Activated CD4-positive, alpha-beta T cell treated with anti-CD3 and anti-CD28 coated beads for 24 hours (primary cell): Measurements from ENCODE around the gene SETBP1.

ENCODE experiments used
- DNase-seq, 2 donors: peaks; one replicate each; pipeline ENCODE4 v3.0.0-alpha.2; 2020; ENCODE audit warnings: low read depth in 2 of 2

SETBP1 gene

GRCh38 chr18:44731530-44732237, 51.0 kb downstream of the SETBP1 start:
- DNase-seq, result no peak

DNA sequence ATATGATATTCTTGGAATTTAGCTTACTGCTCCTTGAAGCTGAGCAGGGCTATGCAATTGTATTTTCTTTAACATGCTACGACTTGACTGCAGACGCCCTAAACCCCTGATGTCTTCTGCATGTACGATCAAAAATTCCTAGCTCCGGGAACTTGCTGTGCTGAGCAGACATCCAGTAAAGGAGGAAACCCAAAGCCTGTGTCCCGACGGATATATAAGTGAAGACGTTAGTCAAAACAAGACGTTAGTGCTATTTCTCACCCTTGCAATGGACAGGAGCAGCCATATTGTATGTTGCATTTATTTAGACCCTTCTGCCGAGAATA, 51.5 kb downstream of the SETBP1 start:
- DNase-seq, result no peak

GRCh38 chr18:44732599-44732998, 51.9 kb downstream of the SETBP1 start:
- DNase-seq, result no peak

GRCh38 chr18:44733069-44733753, 52.5 kb downstream of the SETBP1 start:
- peak; percentile 18 to 30 for DNase-seq

- DNase-seq, result no peak
Observed at GRCh38 chr18:44733754-44734465, 53.2 kb downstream of the SETBP1 start.

DNA sequence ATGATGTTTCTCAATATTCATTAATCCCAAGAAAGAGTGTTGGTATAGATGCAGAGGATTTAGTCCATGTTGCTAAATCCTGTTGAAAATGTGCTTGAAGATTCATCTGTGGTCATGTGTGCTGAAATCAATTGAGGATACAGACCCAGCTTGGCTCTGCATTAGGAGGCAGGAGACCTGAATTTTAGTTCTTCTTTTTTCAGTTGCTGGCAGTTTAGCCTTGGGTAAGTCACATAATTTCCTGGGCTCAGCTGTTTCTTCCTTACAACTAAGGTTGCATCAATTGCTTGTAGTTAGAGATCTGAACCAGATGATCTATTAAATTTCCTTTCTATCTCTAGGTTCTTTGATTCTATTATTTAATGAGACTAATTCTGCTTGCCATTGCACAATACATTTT, 54.4 kb downstream of the SETBP1 start:
- no peak for DNase-seq

DNA sequence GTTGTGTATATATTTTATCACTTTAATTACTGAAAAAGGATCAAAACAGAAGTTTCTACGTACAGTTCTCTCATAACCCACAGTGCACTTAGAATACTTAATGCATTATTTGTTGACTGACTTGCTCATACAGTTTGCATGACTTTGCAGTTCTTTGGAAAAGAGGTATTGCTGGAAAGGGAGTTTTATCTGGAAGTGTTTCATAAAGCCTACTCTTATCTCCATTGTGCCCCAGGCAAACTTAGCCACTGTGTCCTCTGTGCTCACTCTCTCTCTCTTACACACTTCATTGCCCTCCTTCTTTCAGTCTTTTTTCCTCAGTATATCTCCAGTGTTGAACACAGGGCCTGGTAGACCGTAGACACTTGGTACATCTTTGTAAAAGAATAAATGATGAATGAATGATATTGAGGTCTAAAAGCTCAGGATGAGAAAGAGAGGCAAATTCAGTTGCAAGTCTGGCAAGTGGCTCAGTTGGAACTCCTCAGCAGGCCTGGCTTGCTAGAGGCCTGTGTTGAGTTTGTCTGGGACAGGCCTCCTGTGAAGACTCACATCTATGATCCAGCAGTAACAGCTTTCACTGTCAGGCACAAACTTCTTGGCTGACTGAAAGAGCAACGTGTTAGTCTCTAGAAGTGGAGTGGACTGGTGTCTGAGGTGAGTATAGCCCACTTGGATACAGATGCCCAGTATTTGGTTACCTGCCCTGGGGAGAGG, 56.1 kb downstream of the SETBP1 start:
- no peak for DNase-seq

GRCh38 chr18:44737623-44738022, 56.9 kb downstream of the SETBP1 start:
- DNase-seq, result no peak

- no peak for DNase-seq
Observed at GRCh38 chr18:44740000-44740399, 59.3 kb downstream of the SETBP1 start.

DNA sequence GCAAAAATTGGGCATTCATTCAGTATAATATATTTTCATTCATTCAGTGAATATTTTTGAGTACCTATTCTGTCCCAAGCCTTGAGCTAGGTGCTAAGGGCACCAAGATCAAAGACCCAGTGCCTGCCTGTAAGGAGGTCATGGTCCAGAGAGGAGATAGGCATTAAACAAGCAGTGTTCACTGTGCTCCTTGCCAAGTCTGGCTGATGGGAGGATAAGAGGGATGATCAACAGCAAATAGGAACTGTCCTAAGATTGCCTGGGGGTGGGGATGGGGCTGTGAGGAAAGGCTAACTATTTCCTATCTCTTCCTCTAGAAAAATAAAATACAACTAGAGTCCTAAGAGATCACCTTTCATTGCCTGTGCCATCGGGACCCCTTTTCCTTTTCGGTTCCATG, 60.4 kb downstream of the SETBP1 start:
- no peak for DNase-seq

GRCh38 chr18:44741511-44741910, 60.8 kb downstream of the SETBP1 start:
- DNase-seq, result no peak

- DNase-seq, result no peak
Observed at GRCh38 chr18:44742126-44742525, 61.4 kb downstream of the SETBP1 start.

DNA sequence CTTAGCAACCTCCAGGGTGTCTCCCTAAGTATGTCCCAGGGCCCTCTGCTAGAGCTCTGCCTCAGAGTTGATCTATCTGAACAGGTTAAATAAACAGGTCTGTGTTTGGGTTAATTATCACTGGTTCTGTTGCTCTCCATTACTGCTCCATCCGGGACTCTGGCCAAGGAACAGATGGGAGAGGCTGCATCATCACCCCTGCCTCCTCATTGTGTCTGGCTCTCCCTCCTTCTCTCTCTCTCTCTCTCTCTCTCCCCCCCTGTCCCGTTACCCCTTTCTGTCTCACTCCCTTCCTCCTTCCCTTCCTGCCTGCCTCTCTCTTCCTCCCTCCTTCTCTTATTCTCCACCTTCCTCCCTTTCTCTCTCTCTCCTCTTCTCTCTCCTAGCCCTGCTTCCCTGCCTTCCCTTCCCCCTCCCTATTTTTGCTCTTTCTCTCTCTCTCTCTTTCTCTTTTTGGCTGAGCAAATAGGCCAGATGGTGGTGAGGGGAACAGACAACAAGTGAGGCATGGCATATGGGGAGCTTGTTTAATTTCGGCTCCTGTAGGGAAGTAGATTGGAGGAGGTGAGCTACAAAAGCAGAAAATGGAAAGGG, 62.1 kb downstream of the SETBP1 start:
- no peak for DNase-seq

GRCh38 chr18:44743631-44744030, 62.9 kb downstream of the SETBP1 start:
- DNase-seq, result no peak

GRCh38 chr18:44744161-44745121, 63.8 kb downstream of the SETBP1 start:
- no peak for DNase-seq

DNA sequence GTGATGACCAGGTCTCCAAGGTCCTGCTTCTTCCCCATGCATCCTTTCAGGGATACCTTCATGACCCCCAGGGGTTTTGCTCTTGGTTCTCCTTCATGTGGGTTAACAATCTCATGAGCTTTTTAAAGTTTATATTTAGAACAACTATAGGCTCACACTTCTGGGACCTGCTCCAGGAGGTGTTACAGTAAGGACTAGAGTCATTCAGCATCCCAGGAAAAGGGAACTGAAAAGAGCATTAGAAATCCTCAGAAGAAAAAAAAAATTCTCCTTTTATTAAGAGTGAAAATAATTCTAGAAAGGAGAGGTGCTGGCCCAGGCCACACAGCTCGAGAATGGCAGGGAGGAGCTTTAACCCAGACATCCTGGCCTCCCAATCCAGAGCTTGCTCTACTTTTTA, 66.5 kb downstream of the SETBP1 start:
- no peak for DNase-seq

GRCh38 chr18:44748582-44748981, 67.9 kb downstream of the SETBP1 start:
- no peak for DNase-seq

GRCh38 chr18:44750774-44751173, 70.1 kb downstream of the SETBP1 start:
- no peak for DNase-seq

GRCh38 chr18:44754567-44754966, 73.9 kb downstream of the SETBP1 start:
- no peak for DNase-seq

GRCh38 chr18:44758861-44759631, 78.4 kb downstream of the SETBP1 start:
- peak; percentile 35 to 37 for DNase-seq
